Mammary epithelial cell (primary cell): ENCODE results near the gene MBIP.

Source experiments
- CTCF ChIP-seq, 2 donors: IDR thresholded peaks in 1 of 2; conservative IDR thresholded peaks in 1 of 2; 2 replicates each; pipeline ENCODE4 v1.5.1; 2011 to 2012; ENCODE audit warnings: inconsistent platforms in 2 of 2, low read length in 2 of 2, mild to moderate bottlenecking in 2 of 2, control low read depth in 1 of 2, low read depth in 1 of 2; ENCODE audit not compliant: insufficient read depth in 1 of 2; ENCODE audit errors: extremely low read depth in 1 of 2
- EZH2 ChIP-seq: IDR thresholded peaks from 2 replicates; pipeline ENCODE4 v1.6.1; 2012; ENCODE audit warnings: low read length, inconsistent platforms, borderline replicate concordance

- TF ChIP-seq CTCF (conservative IDR thresholded peaks at IDR 0.05 in 1 of 2, IDR thresholded peaks at IDR 0.05 in 1 of 2; ENCODE audit: extremely low read depth in 1 of 2, insufficient read depth in 1 of 2, low read depth in 1 of 2, low read length in 2 of 2) (no peak), EZH2 (no peak)
These were observed 20.1 kb downstream of the MBIP start for GRCh38 chr14:36300337-36300736.
